Stimulated activated CD8-positive, alpha-beta memory T cell treated with anti-CD3 and anti-CD28 coated beads, Interleukin-15, amount 100 ng/mL, for 4 hours (primary cell): ENCODE results near the gene TMUB2.

Source experiments
- DNase-seq, 2 donors: peaks; one replicate each; pipeline ENCODE4 v3.0.0-alpha.2; 2020; ENCODE audit warnings: low read depth in 2 of 2

TMUB2 gene

DNA sequence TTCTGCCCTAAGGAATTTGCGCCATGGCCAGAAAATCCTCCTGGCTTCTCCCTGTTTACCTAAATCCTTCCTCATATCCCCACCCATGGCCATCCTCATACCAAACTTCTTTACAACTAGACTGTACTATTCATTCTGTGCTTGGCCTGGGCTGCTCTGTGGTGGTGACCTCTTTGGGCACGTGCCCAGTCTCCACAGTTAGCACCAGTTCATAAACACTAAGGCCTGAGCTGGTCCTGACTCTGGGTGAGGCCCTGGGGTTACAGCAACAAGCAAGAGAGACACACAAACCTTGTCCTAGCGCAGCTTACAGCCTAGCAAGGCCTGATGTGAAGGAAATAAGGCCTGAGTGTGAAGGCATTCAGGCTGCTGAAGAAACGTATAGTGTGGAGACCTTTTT, 16.0 kb downstream of the TMUB2 start:
- DNase-seq: no peak

DNA sequence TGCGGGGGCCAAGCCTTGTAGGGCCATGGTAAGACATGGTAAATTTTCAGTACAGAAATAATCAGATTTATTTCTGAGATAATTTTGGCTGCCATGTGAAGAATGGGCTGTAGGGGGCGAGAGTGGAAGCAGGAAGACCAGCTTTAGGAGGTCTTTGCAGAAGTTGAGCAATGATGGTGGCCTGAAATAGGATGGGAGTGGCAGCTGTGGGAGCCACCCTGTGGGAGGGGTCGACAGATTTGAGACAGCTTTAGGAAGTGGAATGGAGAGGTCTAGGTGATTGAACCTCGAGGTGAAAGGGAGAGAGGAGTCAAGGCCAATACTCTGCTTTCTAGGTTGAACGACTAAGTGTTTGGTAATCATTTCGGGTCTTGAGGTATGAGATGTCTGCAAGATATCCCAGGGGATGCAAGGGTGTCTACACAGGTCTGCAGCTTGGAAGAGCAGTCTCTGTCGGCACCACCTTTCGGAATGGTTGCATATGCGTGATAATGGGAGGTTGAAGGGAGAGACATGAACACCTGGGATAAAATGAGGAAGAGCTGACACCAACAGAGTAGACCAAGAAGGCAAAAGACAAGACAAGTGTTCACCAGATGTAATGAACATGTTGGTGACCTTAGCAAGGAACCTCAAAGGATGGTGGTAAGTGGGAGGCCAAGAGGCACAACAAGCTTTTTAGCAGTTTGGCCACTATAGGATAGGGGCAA, 17.1 kb downstream of the TMUB2 start:
- no peak for DNase-seq

DNA sequence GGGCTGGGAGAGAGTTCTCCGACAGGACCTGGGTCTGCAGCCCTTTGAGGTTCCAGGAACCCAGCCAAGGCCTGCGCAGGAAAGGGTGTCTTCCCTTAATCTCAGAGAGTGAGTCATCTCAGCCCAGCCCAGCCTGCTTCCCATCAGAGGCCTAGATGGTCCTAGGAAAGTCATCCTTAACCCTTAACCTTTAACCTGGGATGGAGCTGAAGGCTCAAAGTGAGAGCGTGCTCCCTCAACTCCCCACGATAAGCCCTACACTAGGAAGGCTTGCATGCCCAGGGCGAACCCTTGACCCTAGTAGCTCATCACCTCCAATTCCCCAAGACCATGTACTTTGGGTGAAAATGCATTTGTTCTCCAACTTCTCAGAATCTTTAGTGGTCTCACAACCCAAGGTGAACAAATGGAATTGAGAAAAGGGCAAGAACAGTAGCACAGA, 17.7 kb downstream of the TMUB2 start:
- DNase-seq: no peak

DNA sequence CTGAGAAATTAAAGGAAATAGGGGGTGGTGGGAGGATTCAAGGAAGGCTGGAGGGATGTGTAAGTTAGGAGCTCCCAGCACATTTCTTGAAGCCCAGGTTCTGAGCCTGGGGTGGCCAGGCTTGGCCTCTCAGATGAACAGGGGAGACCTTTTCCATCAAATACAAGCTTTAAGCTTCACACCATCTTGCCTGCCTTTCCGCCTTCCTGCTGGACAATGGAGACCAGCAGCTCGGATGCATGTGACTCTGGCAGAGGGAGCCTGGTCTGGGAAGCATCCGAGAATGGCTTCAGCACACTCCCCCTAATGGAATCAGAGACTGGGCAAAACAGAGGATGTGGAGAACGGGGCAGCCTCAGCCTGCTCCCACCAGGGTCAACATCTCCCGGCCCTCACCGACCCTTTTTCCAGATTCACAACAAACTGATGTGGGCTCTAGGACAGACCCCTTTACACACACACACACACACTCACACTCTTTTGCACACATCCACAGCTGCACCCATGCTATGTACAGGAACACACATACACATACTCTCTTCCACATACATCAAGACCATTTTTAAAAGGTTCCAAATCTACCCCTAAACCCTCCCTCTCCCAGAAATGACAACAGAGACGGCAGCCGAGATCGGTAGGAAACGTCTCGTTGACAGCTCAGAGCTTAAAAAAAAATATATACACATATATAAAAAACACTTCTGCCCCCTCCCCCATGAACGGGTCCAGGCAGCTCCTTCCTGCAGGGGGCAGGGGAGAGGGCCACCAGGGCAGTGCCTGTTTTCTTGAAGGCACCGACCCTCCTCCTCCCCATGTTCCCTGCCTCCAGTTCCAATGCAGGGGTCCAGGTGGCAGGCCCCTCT, 19.4 kb downstream of the TMUB2 start:
- DNase-seq: no peak

DNA sequence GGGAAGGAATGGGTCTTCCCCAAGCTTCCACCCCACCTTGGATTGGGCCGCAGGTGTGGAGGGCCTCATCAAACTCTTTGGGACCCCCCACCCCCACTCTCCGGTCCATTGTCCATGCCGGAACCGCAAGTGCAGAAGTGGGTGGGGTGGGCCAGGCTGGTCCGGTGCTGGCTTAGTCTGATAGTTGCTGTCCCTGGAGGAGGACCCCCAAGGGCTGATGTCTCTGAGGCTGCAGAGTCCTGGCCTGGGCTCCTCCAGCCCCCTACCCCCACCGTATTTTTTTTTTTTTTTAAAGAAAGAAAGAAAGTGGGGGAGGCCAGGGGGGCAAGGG, 20.0 kb downstream of the TMUB2 start:
- no peak for DNase-seq

DNA sequence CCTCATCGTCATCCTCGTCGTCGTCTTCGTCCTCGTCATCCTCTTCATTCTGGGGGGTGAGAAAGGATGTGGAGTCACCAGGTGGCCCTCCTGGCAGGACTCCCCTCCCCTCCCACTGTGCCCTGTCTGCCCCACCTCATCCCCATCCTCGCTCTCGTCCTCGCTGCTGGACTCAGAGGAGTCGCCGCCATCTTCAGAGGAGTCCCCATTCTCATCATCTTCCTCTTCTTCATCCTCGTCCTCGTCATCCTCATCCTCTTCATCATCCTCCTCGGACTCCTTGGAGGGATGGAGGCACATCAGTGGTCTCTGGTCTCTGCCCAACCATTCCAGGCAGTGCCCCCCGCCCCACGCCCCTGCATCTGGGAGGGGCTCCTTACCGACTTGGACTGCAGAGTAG, 20.5 kb downstream of the TMUB2 start:
- DNase-seq: no peak

DNA sequence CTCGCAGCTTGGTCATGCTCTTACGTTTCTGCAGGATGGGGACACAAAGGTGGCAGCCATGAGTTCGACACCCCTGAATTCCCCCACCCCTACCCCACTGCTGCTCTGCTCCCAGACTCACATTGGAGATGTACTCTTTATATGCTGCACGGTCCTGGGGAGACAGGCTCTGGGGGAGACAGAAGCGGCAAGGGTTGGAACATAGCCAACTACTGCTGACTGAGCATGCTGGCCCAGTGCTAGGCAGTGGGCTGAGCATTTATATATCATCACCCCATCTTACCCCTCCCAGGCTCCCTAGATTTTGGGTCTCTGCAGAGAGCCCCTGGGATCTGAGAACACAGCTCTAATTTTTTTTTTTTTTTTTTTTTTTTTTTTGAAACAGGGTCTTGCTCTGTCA, 21.0 kb downstream of the TMUB2 start:
- no peak for DNase-seq

DNA sequence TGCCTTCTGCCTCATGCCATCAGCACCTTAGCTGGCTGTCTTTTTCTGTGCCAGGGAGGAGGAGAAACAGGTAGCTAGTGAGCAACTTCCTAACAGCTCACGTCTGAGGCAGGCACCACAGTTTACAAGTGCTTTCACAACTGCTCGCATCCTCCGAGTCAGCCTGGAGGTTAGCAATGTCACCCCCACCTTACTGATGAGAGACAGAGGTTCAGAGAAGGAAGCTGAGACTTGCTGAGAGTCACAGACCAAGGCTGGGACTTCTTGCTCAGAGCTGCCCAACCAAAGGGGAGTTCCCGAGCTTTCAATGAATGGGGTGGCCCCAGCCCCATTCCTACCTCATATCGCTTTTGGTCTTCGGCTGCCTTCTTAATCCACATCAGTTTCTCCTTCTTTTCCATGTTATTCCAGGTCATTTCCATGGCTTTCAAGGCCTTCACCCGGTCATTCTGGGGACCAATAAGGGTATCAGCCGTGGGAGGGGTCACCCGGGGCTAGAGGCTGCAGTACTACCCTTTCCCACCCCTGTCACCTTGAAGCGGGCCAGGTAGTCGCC, 23.1 kb downstream of the TMUB2 start:
- no peak for DNase-seq

DNA sequence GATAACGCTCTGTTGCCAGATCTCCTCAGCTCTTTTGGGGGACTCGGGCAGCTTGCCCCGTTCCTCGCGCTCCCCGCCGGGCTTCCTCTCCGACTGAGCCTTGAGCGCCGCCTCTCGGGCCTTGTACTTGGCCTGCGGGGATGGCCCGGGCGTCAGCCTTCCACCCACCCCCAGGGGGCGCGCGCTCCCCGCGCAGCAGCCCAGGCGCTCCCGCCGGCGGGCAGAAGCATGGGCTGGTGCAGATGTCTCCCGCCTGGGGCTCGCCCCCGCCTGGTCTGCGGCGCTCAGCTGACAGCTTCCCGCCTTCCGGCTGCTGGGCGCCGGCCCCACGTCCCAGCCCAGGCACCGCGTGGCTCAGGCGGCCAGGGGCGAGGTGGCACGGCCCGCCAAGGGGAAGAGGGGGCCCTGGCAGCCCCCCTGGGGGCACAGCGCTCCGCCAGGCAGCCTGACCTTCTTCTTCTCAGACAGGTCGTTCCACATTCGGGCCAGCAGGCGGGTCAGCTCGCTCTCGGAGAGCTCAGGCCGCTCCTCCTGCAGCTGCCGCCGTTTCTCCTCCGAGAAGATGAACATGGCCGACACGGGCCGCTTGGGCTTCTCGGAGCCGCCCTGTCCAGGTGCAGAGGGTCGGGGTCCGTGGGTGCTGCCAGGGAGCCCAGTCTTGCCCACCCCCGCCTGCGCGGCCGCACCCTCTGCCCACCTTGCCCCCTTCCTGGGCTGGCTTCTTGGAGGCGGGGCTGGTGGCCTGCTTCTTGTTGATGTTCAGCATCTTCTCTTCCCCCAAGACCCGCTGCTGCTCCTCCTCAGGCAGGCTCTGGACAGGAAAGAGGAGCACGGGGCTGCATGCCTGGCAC, 23.8 kb downstream of the TMUB2 start:
- DNase-seq: peak; percentile 76 to 83

DNA sequence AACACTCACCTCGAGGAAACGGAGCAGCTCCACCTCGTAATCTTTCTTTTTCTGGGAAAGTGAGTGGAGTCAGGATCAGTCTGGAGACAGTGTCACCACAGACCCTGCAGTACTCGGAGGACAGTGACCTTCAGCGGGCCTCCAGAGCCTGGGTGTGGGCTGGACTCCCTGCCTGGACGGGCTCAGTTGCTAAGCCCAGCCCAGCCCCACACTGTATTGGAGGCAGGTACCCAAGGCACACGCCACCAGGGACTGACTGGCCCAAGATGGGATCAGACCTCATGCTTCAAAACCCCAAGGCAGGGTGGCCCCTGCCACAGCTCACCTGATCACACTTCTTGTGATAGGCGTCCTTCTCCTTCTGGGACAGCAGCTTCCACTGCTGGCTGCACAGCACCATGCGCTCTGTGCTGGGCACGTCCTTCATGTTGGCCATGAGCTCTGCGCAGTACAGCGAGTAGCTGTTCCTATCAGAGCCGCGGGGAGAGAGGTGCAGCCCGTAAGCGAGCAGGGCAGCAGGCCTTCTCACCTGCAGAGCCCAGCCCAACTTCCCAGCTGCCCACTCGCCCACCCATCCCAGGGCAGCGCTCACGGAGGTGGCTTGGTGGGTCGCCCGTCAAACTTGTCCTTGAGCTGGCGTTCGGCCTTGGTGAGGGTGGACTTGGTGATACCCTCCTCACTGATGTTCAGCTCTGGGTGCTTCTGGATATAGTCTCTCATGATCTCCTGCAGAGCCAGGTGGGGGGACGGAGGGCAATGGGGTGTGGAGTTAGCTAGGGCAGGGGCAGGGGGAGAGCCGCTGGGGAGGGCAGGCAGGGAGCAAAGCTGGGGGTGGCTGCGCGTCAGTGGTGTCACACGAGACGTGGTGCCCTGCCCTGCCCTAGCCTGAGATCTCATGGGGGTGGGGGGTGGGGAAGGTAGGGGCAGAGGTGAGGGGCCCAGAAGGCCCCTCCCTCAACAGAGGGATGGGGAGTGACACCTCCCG, 24.8 kb downstream of the TMUB2 start:
- no peak for DNase-seq

DNA sequence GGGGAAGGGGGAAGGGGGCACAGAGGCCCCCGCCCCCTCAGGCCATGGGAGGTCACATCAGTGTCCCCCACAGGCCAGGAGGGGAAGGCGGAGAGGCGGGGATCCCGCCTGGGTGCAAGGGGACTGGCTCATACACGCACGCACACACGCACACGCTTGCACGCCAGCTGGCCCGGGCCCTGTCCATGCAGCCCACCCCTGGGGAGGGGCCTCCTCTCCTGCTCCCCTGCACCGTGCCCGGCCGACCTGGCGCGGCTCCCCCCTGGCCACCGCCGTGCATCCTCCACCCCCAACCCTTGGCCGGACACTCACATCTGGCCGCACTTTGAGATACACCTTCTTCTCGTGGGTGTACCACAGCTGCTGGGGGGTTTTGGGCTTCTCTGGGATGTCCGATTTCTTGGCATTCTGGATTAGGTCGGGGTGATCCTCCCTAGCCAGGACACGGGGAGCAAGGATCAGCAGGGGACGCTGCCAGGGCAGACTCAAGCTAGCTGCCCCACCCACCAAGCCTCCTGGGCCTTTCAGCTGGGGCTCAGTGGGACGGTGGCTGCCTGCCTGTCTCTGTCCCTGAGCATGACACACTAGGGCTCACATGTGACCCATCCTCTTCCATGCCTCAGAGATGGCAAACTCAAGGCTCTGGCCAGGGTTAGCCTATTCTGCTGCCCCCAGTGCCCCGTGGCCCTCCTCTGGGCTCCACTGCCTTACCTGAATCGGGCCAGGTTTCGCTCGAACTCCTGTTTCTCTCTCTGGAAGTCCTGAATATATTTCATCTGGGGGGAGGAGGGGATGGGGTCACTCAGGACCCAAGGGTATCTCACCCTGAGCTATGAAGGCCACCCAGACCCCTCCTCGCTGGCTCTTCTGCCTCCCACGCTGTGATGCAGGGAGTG, 26.0 kb downstream of the TMUB2 start:
- no peak for DNase-seq

DNA sequence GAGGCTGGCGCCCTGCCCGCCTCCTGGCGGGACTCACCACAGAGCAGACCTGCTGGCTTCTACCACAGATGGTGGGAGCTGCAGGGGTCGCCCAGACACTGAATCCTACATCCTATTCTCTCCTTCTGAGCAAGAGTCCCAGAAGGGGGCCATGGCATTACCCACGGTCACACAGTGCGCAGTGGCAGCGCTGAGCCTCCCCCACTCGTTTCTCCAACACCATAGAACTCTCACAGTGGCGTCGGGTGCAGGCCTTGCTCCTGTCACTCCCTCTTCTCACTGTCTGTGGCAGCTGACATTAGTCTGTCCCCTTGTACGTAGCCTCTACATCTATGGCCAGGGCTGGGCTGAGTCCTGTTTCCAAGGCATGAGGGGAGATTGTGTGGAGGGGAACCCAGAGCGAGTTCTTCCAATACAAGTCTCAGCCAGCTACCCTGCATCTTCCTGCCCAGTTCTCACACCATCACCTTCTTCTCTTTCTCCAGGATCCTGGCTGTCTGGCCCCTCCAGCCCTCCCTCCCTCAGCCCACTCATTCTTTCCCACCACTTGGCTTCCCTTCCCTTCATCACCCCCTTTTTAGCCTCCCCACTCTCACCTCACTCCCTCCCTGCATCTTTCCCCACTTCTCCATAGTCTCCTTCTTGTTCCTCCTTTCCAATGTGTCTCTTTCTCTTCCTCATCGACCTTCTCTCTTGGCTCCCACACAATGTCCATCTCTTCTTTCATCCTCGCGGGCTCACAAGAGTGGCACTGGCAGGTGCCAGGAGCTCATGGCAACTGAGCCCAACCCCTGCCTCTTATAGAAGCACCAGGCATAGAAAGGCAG, 26.8 kb downstream of the TMUB2 start:
- DNase-seq: no peak

DNA sequence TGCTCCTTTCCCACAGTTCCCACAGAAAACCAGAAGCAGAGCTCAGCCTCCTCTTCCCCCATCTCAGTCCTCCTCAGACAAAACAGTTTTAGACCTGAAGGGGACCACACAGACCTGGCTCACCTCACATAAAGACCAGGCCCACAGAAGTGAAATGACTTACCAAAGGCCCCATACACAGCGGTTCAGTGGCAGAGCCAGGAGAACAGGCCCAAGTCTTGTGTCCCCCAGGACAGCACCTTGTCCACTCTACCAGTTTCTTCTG, 27.4 kb downstream of the TMUB2 start:
- DNase-seq: no peak

DNA sequence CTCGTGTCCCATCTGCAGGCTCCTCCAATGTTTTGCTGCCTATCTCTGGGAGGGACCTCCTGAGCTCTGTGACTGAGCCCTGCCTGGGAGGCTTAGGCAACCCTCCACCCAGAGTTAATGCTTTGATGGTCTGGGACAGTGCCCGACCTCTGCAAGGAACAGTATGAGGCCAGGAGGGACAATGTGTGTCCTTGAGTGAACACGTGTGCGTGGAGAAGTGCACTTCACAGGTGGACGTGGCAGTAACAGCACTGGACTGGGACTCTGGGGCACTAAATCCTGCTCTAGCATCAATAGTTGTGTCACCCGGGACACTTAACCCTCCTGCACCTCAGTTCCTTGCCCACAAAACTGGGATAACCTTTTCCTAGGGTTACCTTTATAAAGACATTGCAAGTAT, 28.1 kb downstream of the TMUB2 start:
- DNase-seq: no peak

DNA sequence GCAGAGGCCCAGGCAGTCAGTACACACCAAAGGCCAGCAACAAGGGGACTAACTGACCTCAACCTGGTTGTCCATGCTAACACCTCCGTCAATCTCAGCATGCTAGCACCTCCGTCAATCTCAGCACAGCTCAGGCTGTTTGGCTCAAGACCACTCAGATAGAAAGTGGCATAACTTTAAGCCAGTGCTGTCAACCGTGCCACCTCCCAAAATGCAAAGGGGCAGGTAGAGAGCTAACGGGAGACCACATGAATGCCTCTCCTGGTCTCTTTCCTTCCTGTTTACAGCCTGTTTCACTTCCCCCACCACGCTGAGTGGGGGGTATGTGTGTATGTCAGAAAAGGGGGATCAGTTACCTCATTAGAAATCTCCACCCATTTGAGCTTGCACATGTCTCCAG, 29.4 kb downstream of the TMUB2 start:
- no peak for DNase-seq

DNA sequence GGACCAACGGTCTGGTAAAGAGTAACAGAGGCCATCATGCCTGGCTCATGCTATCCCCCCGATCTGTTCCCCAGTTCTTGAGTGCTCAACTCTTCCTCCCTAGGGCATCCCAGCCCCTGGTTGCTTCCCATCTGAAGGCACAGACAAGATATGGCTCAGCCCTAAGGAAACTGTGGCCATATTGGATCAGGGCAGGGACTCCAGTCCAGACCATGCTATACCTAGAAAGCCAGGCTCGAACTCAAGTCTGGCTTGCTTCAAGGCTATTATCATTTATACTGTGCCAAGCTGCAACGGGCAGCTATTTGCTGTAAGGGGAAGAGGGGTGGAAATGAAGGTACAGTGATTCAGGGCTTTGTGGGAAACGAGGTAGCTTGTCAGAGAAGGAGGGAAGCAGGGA, 29.9 kb downstream of the TMUB2 start:
- DNase-seq: no peak

DNA sequence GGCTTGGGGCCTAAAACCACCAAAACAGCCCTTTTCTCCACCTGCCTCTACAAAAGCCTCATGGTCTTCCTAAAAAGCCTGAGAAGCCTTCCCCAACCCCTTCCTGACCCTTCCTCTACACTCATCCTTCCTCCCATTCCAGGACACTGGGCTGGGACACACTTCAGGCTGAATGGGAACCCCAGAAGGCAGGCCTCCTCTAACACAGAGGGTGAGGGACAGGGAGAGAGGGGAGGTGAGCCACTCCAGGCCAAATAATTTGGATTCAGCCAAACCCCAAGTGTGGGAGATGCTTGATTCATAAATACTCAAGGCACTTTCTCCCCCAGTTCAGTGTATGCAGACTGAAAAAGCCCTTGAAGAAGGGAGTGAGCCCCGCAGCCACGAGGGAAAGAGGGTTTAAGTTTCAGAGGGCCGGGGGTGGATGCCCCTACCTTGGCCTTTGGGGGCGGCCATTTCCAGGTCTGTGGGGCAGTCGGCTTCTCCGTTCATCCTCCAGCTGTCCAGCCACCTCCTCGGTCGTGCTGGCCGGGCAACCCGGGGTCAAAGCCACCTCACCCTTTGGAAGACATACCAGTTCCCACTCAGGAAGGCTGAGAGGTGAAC, 31.1 kb downstream of the TMUB2 start:
- no peak for DNase-seq

DNA sequence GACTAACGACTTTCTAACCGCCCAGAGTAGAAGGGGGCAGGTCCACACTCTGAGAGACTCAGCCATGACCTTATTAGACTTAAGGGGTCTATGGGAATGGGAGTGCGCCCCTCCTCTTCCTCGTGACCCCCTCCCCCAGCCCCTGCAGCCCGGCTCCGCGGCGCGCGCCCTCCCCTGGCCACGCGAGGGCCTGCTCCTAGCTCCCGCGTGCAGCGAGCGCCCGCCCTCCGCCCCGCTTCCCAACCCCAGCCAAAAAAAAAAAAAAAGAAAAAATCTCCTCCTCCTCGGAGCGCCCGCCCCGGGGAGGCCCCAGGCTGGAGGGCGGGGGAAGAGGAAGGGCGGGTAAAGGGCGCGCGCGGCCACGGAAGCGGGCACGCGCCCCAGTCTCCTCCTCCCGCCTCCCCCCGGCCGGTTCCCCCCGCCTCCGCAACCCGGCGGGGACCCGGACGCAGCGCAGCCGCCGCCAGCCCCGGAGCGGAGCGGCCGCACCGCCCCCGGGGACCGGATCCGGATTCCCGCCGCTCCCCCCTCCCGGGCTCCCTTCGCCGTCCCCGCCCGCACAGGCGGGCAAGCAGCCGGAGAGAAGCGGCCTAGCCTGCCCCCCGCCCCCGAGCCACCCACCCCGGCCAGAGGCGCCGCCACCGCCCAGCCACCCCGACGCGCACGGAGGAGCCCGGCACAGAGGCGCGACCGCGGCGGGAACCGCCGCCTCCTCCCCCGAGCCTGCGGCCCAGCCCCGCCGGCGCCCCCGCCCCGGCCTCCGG, 31.8 kb downstream of the TMUB2 start:
- peak; percentile 72 to 80 for DNase-seq
